ENCODE data around the gene CCDC18.
"Not testable (repeated sequence)": the region's sequence is repeated elsewhere in the genome, so short reads cannot be mapped to it uniquely, and the experiment has no call there.

The CCDC18 gene

DNA sequence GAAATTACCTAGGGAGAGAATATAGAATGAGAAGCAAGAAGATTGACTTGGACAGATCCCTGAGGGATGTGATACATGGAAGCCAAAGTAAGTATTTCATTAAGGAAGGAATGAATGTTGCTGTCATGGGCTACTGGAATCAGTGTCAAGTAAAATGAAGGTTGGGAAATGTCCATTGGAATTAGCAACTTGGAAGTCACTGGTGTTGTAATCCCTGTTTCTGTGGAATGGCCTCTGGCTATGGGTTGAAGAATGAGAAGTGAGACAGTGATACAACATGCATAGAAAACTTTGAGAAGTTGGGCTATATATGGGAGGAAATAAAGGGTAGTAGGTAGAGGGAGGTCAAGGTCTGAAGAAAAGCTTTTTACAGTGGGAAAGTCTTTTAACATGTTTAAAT lies 54.7 kb downstream of the CCDC18 start:
- no peak for FAIRE-seq
- no peak for DNase-seq (ENCODE audit: extremely low spot score, insufficient read length, low read depth)

DNA sequence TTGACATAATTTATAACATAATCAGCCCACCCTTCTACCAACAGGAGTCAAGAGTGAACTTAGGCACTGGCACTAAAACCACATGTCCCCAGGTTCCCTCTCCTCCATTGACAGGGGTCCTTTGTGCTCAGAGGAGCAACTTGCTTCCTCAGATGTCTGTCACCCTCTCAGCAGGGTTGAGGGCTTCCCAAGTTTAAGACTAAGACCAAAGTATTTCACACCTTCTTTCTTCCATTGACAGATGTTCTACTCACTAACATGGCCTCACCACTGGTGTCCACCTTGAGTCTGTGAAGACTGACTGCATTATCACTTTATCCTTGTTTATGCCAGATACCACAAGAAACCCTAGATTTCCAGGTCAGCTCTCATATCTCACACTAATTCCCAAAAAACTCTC lies 56.5 kb downstream of the CCDC18 start:
- no peak for FAIRE-seq
- DNase-seq (ENCODE audit: extremely low spot score, insufficient read length, low read depth), result no peak

GRCh38 chr1:93238425-93238824 lies 57.9 kb downstream of the CCDC18 start:
- DNase-seq (ENCODE audit: extremely low spot score, insufficient read length, low read depth) (no peak), FAIRE-seq (no peak)

GRCh38 chr1:93239863-93240262 lies 59.3 kb downstream of the CCDC18 start:
- FAIRE-seq (no peak), DNase-seq (ENCODE audit: extremely low spot score, insufficient read length, low read depth) (no peak)

DNA sequence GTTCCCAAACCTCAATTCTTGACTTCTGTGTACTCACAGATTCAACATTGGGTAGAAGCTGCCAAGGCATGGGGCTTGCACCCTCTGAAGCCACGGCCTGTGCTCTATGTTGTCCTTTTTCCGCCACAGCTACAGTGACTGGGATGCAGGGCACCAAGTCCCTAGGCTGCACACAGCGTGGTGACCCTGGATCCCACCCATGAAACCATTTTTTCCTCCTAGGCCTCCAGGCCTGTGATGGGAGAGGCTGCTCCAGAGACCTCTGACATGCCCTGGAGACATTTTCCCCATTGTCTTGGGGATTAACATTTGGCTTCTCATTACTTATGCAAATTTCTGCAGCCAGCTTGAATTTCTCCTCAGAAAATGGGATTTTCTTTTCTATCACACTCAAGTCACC lies 62.7 kb downstream of the CCDC18 start:
- DNase-seq (ENCODE audit: extremely low spot score, insufficient read length, low read depth); FAIRE-seq: not testable (repeated sequence)

DNA sequence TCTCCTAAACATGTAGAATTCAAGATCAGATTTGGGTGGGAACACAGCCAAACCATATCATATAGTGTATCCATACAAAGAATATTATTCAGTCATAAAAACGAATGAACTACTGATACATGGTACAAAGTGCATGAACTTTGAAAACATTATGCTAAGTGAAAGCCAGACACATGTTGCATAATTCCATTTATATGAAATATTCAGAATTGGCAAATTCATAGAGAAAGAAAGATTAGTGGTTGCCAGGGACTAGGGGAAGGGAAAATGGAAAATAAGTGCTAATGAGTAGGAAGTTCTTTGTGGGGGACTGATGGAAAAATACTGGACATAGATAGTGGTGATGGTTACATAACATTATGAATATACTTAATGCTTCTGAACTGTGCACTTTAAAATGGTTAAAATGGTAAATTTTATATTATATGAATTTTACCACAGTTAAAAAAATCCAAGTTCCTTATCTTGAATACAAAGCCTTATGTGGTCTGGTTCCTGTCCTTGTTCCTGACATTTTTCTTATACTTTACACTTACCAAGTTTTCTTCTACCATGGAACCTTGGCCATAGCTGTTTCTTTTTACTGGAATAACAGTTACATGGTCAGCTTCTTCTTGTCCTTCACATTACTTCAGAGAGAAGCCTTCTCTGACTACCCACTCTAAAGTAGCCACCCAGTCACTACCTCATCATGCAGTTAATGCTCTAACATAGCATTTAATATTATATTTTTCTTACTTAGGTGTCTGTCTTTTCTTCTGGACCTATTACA lies 64.0 kb downstream of the CCDC18 start:
- FAIRE-seq (no peak), DNase-seq (ENCODE audit: extremely low spot score, insufficient read length, low read depth) (no peak)

GRCh38 chr1:93251966-93252365 lies 71.4 kb downstream of the CCDC18 start:
- FAIRE-seq (no peak), DNase-seq (ENCODE audit: extremely low spot score, insufficient read length, low read depth) (no peak)

GRCh38 chr1:93252598-93252997 lies 72.1 kb downstream of the CCDC18 start:
- FAIRE-seq (no peak), DNase-seq (ENCODE audit: extremely low spot score, insufficient read length, low read depth) (no peak)

DNA sequence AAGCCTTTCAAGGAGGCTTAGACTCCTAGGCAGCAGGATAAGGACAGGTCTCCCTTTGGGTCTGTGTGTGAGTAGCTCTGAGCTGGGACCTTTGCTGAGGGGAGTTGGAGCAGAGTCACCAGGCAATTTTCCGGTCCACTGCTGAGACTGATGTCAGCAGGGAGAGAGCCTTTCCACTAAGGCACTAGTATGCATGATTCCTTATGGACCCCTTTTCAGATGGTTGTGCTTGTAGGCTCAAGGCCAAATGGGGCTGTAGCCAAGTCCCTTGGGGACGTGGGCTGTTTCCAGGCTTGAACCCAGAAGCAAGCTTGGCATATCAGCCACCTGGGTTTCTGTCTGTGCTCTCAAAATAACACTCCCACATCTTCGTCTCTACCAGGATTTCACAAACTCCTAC lies 73.0 kb downstream of the CCDC18 start:
- DNase-seq (ENCODE audit: extremely low spot score, insufficient read length, low read depth), result no peak
- FAIRE-seq, result no peak

GRCh38 chr1:93255222-93256079 lies 74.9 kb downstream of the CCDC18 start:
- DNase-seq (ENCODE audit: extremely low spot score, insufficient read length, low read depth), result no peak

DNA sequence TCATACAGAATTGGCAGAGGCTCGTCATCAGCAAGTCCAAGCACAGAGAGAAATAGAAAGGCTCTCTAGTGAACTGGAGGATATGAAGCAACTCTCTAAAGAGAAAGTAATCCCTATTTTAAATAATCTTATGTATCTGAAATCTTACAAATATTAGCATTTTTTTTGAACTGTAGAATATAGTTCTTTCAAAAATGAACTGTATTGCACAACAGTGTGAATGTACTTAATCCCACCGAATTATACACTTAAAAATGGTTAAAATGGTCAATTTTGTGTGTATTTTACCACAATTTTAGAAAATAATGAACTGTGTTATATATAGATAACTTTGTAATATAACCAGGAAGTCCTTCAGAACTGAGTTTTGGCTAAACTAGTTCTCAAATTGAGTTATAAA lies 75.9 kb downstream of the CCDC18 start:
- DNase-seq (ENCODE audit: extremely low spot score, insufficient read length, low read depth) (no peak), FAIRE-seq (no peak)

More at GRCh38 chr1:93255222-93256079, 74.9 kb downstream of the CCDC18 start:
- no peak for FAIRE-seq

DNA sequence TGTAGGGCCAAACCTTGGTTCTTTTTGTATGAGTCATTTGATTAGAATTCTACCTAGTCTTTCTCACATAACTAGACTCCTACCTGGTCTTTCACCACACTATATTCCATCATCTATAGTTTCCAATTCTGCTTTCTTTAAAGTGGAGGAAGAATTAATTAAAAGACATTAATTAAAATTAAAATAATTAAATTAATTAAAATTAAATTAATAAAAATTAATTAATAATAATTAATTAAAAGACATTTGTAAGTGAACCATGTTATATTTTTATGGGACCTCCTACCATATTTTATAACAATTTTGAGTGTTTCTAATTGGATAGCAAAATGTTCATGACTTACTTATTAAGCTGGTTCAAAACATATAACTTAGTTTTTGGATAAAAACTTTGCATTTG lies 77.4 kb downstream of the CCDC18 start:
- FAIRE-seq, result no peak
- DNase-seq (ENCODE audit: extremely low spot score, insufficient read length, low read depth), result no peak

DNA sequence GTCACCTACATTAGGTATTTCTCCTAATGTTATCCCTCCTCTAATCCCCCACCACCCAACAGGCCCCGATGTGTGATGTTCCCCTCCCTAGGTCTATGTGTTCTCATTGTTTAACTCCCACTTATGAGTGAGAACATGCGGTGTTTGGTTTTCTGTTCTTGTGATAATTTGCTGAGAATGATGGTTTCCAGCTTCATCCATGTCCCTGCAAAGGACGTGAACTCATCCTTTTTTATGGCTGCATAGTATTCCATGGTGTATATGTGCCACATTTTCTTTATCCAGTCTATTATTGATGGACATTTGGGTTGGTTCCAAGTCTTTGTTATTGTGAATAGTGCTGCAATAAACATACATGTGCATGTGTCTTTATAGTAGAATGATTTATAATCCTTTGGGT lies 80.2 kb downstream of the CCDC18 start:
- DNase-seq (ENCODE audit: extremely low spot score, insufficient read length, low read depth); FAIRE-seq: not testable (repeated sequence)

DNA sequence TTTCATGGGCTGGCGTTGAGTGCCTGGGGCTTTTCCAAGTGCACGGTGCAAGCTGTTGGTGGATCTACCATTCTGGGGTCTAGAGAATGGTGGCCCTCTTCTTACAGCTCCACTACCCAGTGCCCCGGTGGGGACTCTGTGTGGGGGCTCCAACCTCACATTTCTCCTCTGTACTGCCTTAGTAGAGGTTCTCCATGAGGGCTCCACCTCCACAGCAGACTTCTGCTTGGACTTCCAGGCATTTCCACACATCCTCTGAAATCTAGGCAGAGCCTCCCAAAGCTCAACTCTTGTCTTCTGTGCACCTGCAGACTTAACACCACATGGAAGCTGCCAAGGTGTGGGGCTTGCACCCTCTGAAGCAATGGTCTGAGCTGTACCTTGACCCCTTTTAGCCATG lies 82.1 kb downstream of the CCDC18 start:
- DNase-seq (ENCODE audit: extremely low spot score, insufficient read length, low read depth), result no peak
- no peak for FAIRE-seq

DNA sequence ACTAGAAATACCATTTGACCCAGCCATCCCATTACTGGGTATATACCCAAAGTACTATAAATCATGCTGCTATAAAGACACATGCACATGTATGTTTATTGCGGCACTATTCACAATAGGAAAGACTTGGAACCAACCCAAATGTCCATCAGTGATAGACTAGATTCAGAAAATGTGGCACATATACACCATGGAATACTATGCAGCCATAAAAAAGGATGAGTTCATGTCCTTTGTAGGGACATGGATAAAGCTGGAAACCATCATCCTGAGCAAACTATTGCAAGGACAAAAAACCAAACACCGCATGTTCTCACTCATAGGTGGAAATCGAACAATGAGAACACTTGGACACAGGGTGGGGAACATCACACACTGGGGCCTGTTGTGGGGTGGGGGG lies 88.4 kb downstream of the CCDC18 start:
- FAIRE-seq; DNase-seq (ENCODE audit: extremely low spot score, insufficient read length, low read depth): not testable (repeated sequence)

DNA sequence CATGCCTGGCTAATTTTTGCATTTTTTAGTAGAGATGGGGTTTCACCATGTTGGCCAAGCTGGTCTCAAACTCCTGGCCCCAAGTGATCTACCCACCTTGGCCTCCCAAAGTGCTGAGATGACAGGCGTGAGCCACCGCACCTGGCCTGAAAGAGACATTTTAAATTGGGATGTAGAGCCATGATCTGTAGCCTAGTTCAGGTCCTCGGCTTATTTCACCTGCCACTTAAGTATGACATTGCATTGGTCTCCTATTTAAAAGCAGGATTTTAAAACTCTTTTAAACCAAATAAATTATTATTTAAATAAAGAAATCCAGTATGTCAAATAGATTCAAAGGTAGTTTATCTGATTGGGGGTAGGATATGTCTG lies 94.7 kb downstream of the CCDC18 start:
- not testable (repeated sequence) for DNase-seq (ENCODE audit: extremely low spot score, insufficient read length, low read depth); FAIRE-seq

DNA sequence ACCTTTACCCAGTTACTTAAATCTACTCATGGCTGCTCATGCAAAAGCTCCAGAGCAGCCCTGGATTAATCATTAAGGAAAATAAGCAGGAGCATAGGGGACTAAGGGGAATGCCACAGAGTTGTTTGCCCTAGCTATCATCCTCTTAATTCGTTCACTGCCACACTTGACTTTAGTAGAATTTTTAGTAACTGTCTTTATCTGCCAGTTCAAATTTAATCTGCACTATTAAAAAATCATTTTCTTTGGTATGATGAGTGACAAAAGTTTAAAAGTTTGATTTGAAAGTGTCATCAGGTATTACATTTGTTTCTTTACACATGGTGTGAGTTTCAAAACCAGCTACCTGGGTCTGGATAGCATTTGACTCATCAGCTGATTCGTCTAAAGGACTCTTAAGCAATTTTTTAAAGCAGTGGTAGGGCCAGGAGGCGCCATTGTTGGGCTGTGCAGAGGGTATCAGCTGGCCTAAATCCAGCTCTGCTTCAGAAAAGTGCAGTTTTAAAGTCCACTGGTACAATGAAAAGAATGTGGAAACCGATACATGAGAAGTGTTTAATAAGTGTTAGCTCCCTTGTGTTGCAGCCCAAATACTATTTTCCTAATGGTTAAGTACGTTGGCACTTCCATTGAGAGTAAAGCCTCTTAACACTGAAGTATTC lies 95.2 kb downstream of the CCDC18 start:
- DNase-seq (ENCODE audit: extremely low spot score, insufficient read length, low read depth) (no peak), FAIRE-seq (no peak)

DNA sequence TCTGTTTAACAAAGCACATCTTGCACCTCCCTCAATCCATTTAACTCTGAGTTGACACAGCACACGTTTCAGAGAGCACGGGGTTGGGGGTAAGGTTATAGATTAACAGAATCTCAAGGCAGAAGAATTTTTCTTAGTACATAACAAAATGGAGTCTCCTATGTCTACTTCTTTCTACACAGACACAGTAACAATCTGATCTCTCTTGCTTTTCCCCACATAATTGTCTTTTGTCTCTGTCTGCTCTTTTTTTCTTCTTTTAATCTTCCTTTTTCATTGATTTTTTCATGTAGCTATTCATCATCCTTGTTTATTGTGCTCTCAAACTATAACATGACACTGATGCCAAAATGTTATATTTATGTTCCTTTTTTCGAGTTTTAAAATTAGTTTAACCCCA lies 97.0 kb downstream of the CCDC18 start:
- FAIRE-seq; DNase-seq (ENCODE audit: extremely low spot score, insufficient read length, low read depth): not testable (repeated sequence)

DNA sequence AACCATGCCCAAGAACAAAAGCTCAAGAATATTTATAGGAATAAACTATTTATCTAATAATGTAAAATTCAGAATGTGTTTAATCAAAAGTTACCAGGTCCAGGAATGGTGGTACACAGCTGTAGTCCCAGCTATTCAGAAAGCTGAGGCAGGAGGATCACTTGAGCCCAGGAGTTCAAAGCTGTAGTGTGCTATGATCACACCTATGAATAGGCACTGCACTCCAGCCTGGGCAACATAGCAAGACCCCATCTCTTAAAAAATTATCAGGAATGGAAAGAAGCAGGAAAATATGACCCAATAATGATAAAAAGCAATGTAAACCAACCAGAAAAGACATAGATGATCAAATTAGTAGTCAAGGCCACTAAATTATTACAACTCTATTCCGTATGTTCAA lies 103.0 kb downstream of the CCDC18 start:
- DNase-seq (ENCODE audit: extremely low spot score, insufficient read length, low read depth), result no peak
- no peak for FAIRE-seq

GRCh38 chr1:93288558-93288957 lies 108.0 kb downstream of the CCDC18 start:
- FAIRE-seq (no peak), DNase-seq (ENCODE audit: extremely low spot score, insufficient read length, low read depth) (no peak)

Measured in GM18507 (cell line).